OCI-LY1 (cell line): ENCODE measurements around the gene CAPN15.

Source experiments
- H2AFZ ChIP-seq: fragments of 200-600 bp; sonication (generic), shearing (Covaris generic); 2 replicates; pipeline ENCODE4 v1.6.0; 2014; ENCODE audit warnings: antibody characterized with exemption, mild to moderate bottlenecking, low read length
- H3F3A ChIP-seq: fragments of 200-600 bp; sonication (generic), shearing (Covaris generic); 2 replicates; pipeline ENCODE4 v1.6.0; 2014; ENCODE audit warnings: mild to moderate bottlenecking, antibody characterized with exemption, low read length, moderate library complexity; ENCODE audit not compliant: insufficient read depth
- H3K27ac ChIP-seq: fragments of 200-600 bp; sonication (generic); 2 replicates; pipeline ENCODE4 v1.5.1; 2014; ENCODE audit warnings: low read length, mixed run types, mild to moderate bottlenecking, low read depth; ENCODE audit not compliant: poor library complexity, severe bottlenecking
- H3K27me3 ChIP-seq: fragments of 200-600 bp; sonication (generic); 2 replicates; pipeline ENCODE4 v1.6.0; 2014; ENCODE audit warnings: antibody characterized with exemption, mild to moderate bottlenecking, low read length, moderate library complexity; ENCODE audit not compliant: insufficient read depth
- H3K36me3 ChIP-seq: fragments of 200-600 bp; sonication (generic); 2 replicates; pipeline ENCODE4 v1.6.1; 2014; ENCODE audit warnings: mild to moderate bottlenecking, antibody characterized with exemption, low read length, moderate library complexity, mixed read lengths; ENCODE audit not compliant: insufficient read depth
- H3K4me1 ChIP-seq: fragments of 200-600 bp; sonication (generic); 2 replicates; pipeline ENCODE4 v1.5.1; 2014; ENCODE audit warnings: mild to moderate bottlenecking, low read length, moderate library complexity; ENCODE audit not compliant: insufficient read depth, severe bottlenecking
- H3K4me2 ChIP-seq: fragments of 200-600 bp; sonication (generic), shearing (Covaris generic); 2 replicates; pipeline ENCODE4 v1.6.1; 2014; ENCODE audit warnings: low read length
- H3K4me3 ChIP-seq: fragments of 200-600 bp; sonication (generic); 2 replicates; pipeline ENCODE4 v1.5.1; 2014; ENCODE audit warnings: low read length, low read depth, mild to moderate bottlenecking, mixed read lengths; ENCODE audit not compliant: poor library complexity, severe bottlenecking
- H3K79me2 ChIP-seq: fragments of 200-600 bp; shearing (Covaris generic); 2 replicates; pipeline ENCODE4 v1.6.1; 2016; ENCODE audit warnings: mixed run types, low read length, mixed read lengths; ENCODE audit not compliant: insufficient read depth
- H3K9ac ChIP-seq: fragments of 200-600 bp; sonication (generic), shearing (Covaris generic); 2 replicates; pipeline ENCODE4 v1.6.1; 2014; ENCODE audit warnings: mild to moderate bottlenecking, low read length, mixed read lengths
- H3K9me2 ChIP-seq: fragments of 200-600 bp; sonication (generic), shearing (Covaris generic); 2 replicates; pipeline ENCODE4 v1.6.1; 2014; ENCODE audit warnings: low read depth, mild to moderate bottlenecking, low read length, mixed read lengths
- H3K9me3 ChIP-seq: fragments of 200-600 bp; shearing (Covaris generic); 2 replicates; pipeline ENCODE4 v1.6.1; 2014; ENCODE audit warnings: low read length, mixed read lengths
- H4K20me1 ChIP-seq: fragments of 200-600 bp; sonication (generic), shearing (Covaris generic); 2 replicates; pipeline ENCODE4 v1.6.0; 2016; ENCODE audit warnings: mild to moderate bottlenecking, low read length; ENCODE audit not compliant: insufficient read depth
- EZH2 ChIP-seq: fragments of 200-600 bp; sonication (generic), shearing (Covaris generic); IDR thresholded peaks from 2 replicates; pipeline ENCODE4 v1.8.0; 2017; ENCODE audit warnings: borderline replicate concordance, mixed run types, mild to moderate bottlenecking, antibody characterized with exemption, low read length, moderate library complexity, mixed read lengths
- TF ChIP-seq, protein P1 (sequence below): fragments of 200-600 bp; sonication (generic), shearing (Covaris generic); IDR thresholded peaks from 2 replicates; pipeline ENCODE4 v1.5.1; 2017; ENCODE audit warnings: mild to moderate bottlenecking, antibody characterized with exemption, low read length, moderate library complexity, mixed read lengths

Gene CAPN15

DNA sequence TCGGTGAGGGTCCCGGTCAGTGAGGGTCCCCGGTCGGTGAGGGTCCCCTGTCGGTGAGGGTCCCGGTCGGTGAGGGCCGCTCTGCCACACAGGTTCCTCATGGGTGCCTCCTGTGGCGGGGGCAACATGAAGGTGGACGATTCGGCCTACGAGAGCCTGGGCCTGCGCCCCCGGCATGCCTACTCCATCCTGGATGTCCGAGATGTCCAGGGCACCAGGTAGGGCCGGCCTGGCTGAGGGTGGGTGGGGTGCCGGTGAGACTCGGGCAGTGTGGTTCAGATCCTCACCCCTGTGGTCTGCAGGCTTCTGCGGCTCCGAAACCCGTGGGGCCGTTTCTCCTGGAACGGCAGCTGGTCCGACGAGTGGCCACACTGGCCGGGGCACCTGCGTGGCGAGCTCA lies 23.7 kb downstream of the CAPN15 start:
- Histone ChIP-seq H3K4me1 (no peaks in the 10 kb centered on the region), H3K4me2 (no peak overlapping the region), H3F3A (no peaks in the 10 kb centered on the region), H3K9ac (no peak overlapping the region), H2AFZ (no peak overlapping the region), H3K4me3 (no peak overlapping the region), H3K79me2 (no peaks in the 10 kb centered on the region), H3K27ac (no peak overlapping the region), H3K9me2 (no peaks in the 10 kb centered on the region), H3K9me3 (no peaks in the 10 kb centered on the region), H4K20me1 (no peaks in the 10 kb centered on the region), H3K36me3 (peaks cover 7% of the 10 kb centered on the region), H3K27me3 (no peaks in the 10 kb centered on the region)
- TF ChIP-seq EZH2 = no peak
- TF ChIP-seq, protein P1, sequence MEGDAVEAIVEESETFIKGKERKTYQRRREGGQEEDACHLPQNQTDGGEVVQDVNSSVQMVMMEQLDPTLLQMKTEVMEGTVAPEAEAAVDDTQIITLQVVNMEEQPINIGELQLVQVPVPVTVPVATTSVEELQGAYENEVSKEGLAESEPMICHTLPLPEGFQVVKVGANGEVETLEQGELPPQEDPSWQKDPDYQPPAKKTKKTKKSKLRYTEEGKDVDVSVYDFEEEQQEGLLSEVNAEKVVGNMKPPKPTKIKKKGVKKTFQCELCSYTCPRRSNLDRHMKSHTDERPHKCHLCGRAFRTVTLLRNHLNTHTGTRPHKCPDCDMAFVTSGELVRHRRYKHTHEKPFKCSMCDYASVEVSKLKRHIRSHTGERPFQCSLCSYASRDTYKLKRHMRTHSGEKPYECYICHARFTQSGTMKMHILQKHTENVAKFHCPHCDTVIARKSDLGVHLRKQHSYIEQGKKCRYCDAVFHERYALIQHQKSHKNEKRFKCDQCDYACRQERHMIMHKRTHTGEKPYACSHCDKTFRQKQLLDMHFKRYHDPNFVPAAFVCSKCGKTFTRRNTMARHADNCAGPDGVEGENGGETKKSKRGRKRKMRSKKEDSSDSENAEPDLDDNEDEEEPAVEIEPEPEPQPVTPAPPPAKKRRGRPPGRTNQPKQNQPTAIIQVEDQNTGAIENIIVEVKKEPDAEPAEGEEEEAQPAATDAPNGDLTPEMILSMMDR = no peak

DNA sequence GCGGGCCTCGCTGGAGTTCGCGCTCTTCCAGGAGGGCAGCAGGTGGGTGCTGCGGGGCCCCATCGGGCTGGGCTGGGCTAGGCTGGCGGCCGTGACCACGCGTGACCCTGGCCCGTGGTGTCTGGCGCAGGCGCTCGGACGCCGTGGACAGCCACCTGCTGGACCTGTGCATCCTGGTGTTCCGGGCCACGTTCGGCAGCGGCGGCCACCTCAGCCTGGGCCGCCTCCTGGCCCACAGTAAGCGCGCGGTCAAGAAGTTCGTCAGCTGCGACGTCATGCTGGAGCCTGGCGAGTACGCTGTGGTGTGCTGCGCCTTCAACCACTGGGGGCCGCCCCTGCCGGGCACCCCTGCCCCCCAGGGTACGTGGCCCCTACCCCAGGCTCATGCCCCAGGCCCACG lies 24.7 kb downstream of the CAPN15 start:
- no peak overlapping the region for H3K4me2 ChIP-seq
- no peaks in the 10 kb centered on the region for H3K9me3 ChIP-seq
- no peaks in the 10 kb centered on the region for H3K4me1 ChIP-seq
- TF ChIP-seq, protein P1 = no peak
- TF ChIP-seq EZH2 = no peak
- no peaks in the 10 kb centered on the region for H3K9me2 ChIP-seq
- H3K4me3 ChIP-seq = no peak overlapping the region
- no peak overlapping the region for H3K9ac ChIP-seq
- no peaks in the 10 kb centered on the region for H3F3A ChIP-seq
- peaks cover 7% of the 10 kb centered on the region for H3K36me3 ChIP-seq
- no peak overlapping the region for H2AFZ ChIP-seq
- no peaks in the 10 kb centered on the region for H4K20me1 ChIP-seq
- no peak overlapping the region for H3K27ac ChIP-seq
- H3K79me2 ChIP-seq = no peaks in the 10 kb centered on the region
- H3K27me3 ChIP-seq = no peaks in the 10 kb centered on the region

GRCh38 chr16:553601-554296 lies 26.2 kb downstream of the CAPN15 start:
- Histone ChIP-seq H3K9me3 (no peaks in the 10 kb centered on the region), H3K4me2 (no peak overlapping the region), H3K9ac (no peak overlapping the region), H4K20me1 (no peaks in the 10 kb centered on the region), H3K4me1 (no peaks in the 10 kb centered on the region), H2AFZ (no peak overlapping the region), H3F3A (no peaks in the 10 kb centered on the region), H3K27me3 (no peaks in the 10 kb centered on the region), H3K4me3 (no peak overlapping the region), H3K27ac (no peak overlapping the region), H3K79me2 (no peaks in the 10 kb centered on the region), H3K9me2 (no peaks in the 10 kb centered on the region), H3K36me3 (peaks cover 7% of the 10 kb centered on the region)
- TF ChIP-seq, protein P1 = no peak
